HepG2 (cell line): ENCODE measurements around the gene RAB1B. TPM values are rescaled to one million over a fixed set of nuclear protein-coding genes. Genes with fewer than 3 reads are reported as not detected.

Experiments
- FOXA3 ChIP-seq: IDR thresholded peaks from 2 replicates; pipeline ENCODE4 v1.6.1; 2016; ENCODE audit warnings: missing genetic modification reagents, missing compliant biosample characterization
- HNRNPL ChIP-seq: fragments of 200-400 bp; formaldehyde crosslinking; IDR thresholded peaks from 2 replicates; pipeline ENCODE4 v1.6.1; 2017; ENCODE audit warnings: mild to moderate bottlenecking, low read depth, low read length
- MEIS1 ChIP-seq: sonication (generic); formaldehyde crosslinking; IDR thresholded peaks from 2 replicates; pipeline ENCODE4 v1.9.0; 2021; ENCODE audit warnings: mild to moderate bottlenecking, missing genetic modification reagents, moderate library complexity, borderline replicate concordance
- RFXAP ChIP-seq: sonication (generic); formaldehyde crosslinking; IDR thresholded peaks from 2 replicates; pipeline ENCODE4 v1.4.0; 2020; ENCODE audit warnings: missing genetic modification reagents, borderline replicate concordance
- ZNF331 ChIP-seq: sonication (generic); formaldehyde crosslinking; IDR thresholded peaks from 2 replicates; pipeline ENCODE4 v1.4.0; 2020; ENCODE audit warnings: missing genetic modification reagents
- ZNF501 ChIP-seq: sonication (generic); formaldehyde crosslinking; IDR thresholded peaks from 2 replicates; pipeline ENCODE4 v1.5.1; 2020; ENCODE audit warnings: mild to moderate bottlenecking, moderate library complexity, missing genetic modification reagents
- ZNF777 ChIP-seq: sonication (generic); formaldehyde crosslinking; IDR thresholded peaks from 2 replicates; pipeline ENCODE4 v1.4.0; 2020; ENCODE audit warnings: missing genetic modification reagents
- polyA plus RNA-seq, 8 experiments: library from polyadenylated mRNA; depleted of rRNA in 3 of 8; stranded (reverse) in 7 of 8; unstranded in 1 of 8; fragments of >200 nt; fragmentation: Illumina TruSeq in 4 of 8; extraction: Trizol in 4 of 8; gene quantifications; 2 replicates each; pipeline versions ENCODE4 v1.2.1 to v1.2.3, GENCODE V29; 2011 to 2016; ENCODE audit warnings: low read depth in 4 of 8, missing spikeins in 1 of 8, mixed read lengths in 1 of 8; ENCODE audit not compliant: insufficient read depth in 1 of 8
- total RNA-seq, 5 experiments: library from RNA; depleted of rRNA; stranded (reverse); fragments of >200 nt; fragmentation: Illumina TruSeq; extraction: Trizol; gene quantifications; 2 replicates each; pipeline ENCODE4 v1.2.3, GENCODE V29; 2016; ENCODE audit warnings: low read depth in 1 of 5
- TF ChIP-seq, protein P1 (sequence below), 2 experiments: fragments of 450-650 bp in 1 of 2; sonication (generic) in 1 of 2; formaldehyde crosslinking; IDR thresholded peaks; 2 replicates each; pipeline versions ENCODE4 v1.5.0 to v1.8.0; 2020 to 2022; ENCODE audit warnings: mild to moderate bottlenecking in 1 of 2, missing genetic modification reagents in 1 of 2
- TF ChIP-seq, protein P2 (sequence below): sonication (generic); formaldehyde crosslinking; conservative IDR thresholded peaks from 2 replicates; pipeline ENCODE4 v1.4.0; 2020; ENCODE audit warnings: missing genetic modification reagents
- TF ChIP-seq, protein P3 (sequence below): IDR thresholded peaks from 2 replicates; pipeline ENCODE4 v1.6.1; 2016; ENCODE audit warnings: control low read depth
- TF ChIP-seq, protein P4 (sequence below): IDR thresholded peaks from 2 replicates; pipeline ENCODE4 v1.6.1; 2016; ENCODE audit warnings: missing biosample characterization, missing genetic modification reagents, low read depth
- TF ChIP-seq, protein P5 (sequence below): sonication (generic); formaldehyde crosslinking; IDR thresholded peaks from 2 replicates; pipeline ENCODE4 v1.4.0; 2020; ENCODE audit warnings: low read depth, mild to moderate bottlenecking, missing genetic modification reagents
- TF ChIP-seq, protein P6 (sequence below), 2 experiments: sonication (generic) in 1 of 2; formaldehyde crosslinking in 1 of 2; IDR thresholded peaks; 2 replicates each; pipeline versions ENCODE4 v1.6.1 to v1.9.0; 2014 to 2022; ENCODE audit warnings: antibody characterized with exemption in 1 of 2, borderline replicate concordance in 1 of 2, inconsistent platforms in 1 of 2, low read depth in 1 of 2, missing genetic modification reagents in 1 of 2

RAB1B gene
- total and polyA plus RNA-seq, 2 of the 13 experiments (the other 11 are each of a cell fraction or from before 2014, with no cell fraction given), result 77.9 to 87.9 TPM

DNA sequence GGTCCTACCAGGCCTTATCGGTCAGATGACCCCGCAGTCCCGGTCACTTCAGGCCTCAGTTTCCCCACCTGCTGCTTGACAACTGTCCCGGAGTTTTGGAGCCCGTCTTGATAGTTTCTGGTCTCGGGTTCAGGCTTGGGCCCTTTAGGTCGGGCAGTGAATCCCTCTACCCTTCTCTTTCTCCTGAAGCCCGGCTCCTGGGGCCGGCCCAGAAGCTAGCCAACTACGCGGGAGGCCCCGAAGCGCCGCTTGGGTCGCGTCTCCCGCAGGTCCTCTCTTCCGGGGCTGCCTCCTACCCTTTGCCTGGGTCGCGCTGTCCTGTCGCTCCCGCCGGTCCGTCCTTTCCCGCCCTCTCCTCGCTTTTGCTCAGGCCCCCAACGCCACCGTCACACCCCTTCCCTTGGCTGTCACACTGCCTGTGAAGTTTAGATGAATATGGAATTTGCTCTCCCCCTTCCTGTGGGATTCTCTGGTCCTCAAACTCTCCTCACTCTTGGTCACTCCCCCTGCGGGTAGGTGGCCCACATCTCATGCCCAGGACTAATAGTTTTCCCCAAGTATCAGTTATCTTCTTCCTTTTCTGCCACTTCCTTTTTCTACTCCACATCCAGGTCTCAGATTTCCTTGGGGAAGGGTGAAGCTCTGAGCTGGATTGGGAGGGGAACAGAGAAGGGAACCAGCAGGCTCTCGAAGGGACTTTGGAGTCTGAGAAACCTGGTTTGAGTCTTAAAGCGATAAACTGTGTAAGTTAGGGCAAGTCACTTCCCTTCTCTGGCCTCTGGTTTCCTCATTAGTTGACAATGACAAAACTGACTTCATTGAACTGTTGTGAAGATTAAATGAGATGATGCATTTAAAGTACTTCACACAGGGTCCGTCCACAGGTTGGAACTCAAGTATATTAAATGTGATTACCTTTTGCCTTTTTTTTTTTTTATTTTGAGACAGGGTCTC lies 790 bp downstream of the RAB1B start (continued):
- TF ChIP-seq, protein P1, sequence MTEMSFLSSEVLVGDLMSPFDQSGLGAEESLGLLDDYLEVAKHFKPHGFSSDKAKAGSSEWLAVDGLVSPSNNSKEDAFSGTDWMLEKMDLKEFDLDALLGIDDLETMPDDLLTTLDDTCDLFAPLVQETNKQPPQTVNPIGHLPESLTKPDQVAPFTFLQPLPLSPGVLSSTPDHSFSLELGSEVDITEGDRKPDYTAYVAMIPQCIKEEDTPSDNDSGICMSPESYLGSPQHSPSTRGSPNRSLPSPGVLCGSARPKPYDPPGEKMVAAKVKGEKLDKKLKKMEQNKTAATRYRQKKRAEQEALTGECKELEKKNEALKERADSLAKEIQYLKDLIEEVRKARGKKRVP (CRISPR knock-in tag; IDR thresholded peaks at IDR 0.05), result no peak
- no peak for TF ChIP-seq ZNF777
- no peak for TF ChIP-seq HNRNPL
- TF ChIP-seq, protein P2, sequence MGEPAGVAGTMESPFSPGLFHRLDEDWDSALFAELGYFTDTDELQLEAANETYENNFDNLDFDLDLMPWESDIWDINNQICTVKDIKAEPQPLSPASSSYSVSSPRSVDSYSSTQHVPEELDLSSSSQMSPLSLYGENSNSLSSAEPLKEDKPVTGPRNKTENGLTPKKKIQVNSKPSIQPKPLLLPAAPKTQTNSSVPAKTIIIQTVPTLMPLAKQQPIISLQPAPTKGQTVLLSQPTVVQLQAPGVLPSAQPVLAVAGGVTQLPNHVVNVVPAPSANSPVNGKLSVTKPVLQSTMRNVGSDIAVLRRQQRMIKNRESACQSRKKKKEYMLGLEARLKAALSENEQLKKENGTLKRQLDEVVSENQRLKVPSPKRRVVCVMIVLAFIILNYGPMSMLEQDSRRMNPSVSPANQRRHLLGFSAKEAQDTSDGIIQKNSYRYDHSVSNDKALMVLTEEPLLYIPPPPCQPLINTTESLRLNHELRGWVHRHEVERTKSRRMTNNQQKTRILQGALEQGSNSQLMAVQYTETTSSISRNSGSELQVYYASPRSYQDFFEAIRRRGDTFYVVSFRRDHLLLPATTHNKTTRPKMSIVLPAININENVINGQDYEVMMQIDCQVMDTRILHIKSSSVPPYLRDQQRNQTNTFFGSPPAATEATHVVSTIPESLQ (CRISPR knock-in tag), result no peak
- TF ChIP-seq, protein P3, sequence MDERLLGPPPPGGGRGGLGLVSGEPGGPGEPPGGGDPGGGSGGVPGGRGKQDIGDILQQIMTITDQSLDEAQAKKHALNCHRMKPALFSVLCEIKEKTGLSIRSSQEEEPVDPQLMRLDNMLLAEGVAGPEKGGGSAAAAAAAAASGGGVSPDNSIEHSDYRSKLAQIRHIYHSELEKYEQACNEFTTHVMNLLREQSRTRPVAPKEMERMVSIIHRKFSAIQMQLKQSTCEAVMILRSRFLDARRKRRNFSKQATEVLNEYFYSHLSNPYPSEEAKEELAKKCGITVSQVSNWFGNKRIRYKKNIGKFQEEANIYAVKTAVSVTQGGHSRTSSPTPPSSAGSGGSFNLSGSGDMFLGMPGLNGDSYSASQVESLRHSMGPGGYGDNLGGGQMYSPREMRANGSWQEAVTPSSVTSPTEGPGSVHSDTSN (CRISPR knock-in tag), result no peak
- 0 out of 2 replicates have a peak, but pooled peaks have one; percentile 50 for TF ChIP-seq RFXAP (CRISPR knock-in tag)
- TF ChIP-seq, protein P4, sequence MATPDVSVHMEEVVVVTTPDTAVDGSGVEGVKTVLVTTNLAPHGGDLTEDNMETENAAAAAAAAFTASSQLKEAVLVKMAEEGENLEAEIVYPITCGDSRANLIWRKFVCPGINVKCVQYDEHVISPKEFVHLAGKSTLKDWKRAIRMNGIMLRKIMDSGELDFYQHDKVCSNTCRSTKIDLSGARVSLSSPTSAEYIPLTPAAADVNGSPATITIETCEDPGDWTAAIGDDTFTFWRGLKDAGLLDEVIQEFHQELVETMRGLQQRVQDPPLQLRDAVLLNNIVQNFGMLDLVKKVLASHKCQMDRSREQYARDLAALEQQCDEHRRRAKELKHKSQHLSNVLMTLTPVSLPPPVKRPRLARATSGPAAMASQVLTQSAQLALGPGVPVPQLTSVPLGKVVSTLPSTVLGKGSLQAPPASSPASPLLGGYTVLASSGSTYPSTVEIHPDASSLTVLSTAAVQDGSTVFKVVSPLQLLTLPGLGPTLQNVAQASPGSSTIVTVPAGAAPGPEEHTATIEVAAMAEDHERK, result no peak
- TF ChIP-seq, protein P5, sequence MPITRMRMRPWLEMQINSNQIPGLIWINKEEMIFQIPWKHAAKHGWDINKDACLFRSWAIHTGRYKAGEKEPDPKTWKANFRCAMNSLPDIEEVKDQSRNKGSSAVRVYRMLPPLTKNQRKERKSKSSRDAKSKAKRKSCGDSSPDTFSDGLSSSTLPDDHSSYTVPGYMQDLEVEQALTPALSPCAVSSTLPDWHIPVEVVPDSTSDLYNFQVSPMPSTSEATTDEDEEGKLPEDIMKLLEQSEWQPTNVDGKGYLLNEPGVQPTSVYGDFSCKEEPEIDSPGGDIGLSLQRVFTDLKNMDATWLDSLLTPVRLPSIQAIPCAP (CRISPR knock-in tag), result no peak
- TF ChIP-seq ZNF331 (CRISPR knock-in tag), result no peak
- TF ChIP-seq ZNF501, result 0 out of 2 replicates have a peak, but pooled peaks have one; percentile 4
- TF ChIP-seq, protein P6, sequence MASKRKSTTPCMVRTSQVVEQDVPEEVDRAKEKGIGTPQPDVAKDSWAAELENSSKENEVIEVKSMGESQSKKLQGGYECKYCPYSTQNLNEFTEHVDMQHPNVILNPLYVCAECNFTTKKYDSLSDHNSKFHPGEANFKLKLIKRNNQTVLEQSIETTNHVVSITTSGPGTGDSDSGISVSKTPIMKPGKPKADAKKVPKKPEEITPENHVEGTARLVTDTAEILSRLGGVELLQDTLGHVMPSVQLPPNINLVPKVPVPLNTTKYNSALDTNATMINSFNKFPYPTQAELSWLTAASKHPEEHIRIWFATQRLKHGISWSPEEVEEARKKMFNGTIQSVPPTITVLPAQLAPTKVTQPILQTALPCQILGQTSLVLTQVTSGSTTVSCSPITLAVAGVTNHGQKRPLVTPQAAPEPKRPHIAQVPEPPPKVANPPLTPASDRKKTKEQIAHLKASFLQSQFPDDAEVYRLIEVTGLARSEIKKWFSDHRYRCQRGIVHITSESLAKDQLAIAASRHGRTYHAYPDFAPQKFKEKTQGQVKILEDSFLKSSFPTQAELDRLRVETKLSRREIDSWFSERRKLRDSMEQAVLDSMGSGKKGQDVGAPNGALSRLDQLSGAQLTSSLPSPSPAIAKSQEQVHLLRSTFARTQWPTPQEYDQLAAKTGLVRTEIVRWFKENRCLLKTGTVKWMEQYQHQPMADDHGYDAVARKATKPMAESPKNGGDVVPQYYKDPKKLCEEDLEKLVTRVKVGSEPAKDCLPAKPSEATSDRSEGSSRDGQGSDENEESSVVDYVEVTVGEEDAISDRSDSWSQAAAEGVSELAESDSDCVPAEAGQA (IDR thresholded peaks at IDR 0.05; ENCODE audit: low read depth), result no peak
- TF ChIP-seq, protein P6 (CRISPR knock-in tag; IDR thresholded peaks at IDR 0.05; ENCODE audit: borderline replicate concordance), result no peak
- no peak for TF ChIP-seq MEIS1 (CRISPR knock-in tag)
- TF ChIP-seq FOXA3, result no peak
